ENCODE data around the gene NFKBIA.
"Not testable (repeated sequence)": the region's sequence is repeated elsewhere in the genome, so short reads cannot be mapped to it uniquely, and the experiment has no call there.

NFKBIA gene

GRCh38 chr14:35394326-35395013, 10.1 kb downstream of the NFKBIA start:
- in situ Hi-C loops (cut with HindIII; ENCODE audit: low sequenced_read_pairs): no loop called here

GRCh38 chr14:35393826-35394225, 10.7 kb downstream of the NFKBIA start:
- in situ Hi-C loops (cut with HindIII; ENCODE audit: low sequenced_read_pairs): no loop called here

- in situ Hi-C loops (cut with HindIII; ENCODE audit: low sequenced_read_pairs): no loop called here
These were observed 12.4 kb downstream of the NFKBIA start for GRCh38 chr14:35392103-35392502.

- in situ Hi-C loops (cut with HindIII; ENCODE audit: low sequenced_read_pairs): no loop called here
These were observed 13.2 kb downstream of the NFKBIA start for GRCh38 chr14:35391388-35391710.

GRCh38 chr14:35390577-35391387, 13.8 kb downstream of the NFKBIA start:
- in situ Hi-C loops (cut with HindIII; ENCODE audit: low sequenced_read_pairs): no loop called here

- in situ Hi-C loops (cut with HindIII; ENCODE audit: low sequenced_read_pairs): no loop called here
These were observed 15.3 kb downstream of the NFKBIA start for GRCh38 chr14:35389315-35389667.

- in situ Hi-C loops (cut with HindIII; ENCODE audit: low sequenced_read_pairs): no loop called here
These were observed 15.8 kb downstream of the NFKBIA start for GRCh38 chr14:35388656-35389314.

GRCh38 chr14:35387713-35388579, 16.6 kb downstream of the NFKBIA start:
- in situ Hi-C loops (cut with HindIII; ENCODE audit: low sequenced_read_pairs): no loop called here

- in situ Hi-C loops (cut with HindIII; ENCODE audit: low sequenced_read_pairs): no loop called here
These were observed 17.3 kb downstream of the NFKBIA start for GRCh38 chr14:35387219-35387618.

- in situ Hi-C loops (cut with HindIII; ENCODE audit: low sequenced_read_pairs): no loop called here
These were observed 17.9 kb downstream of the NFKBIA start for GRCh38 chr14:35386673-35387125.

- in situ Hi-C loops (cut with HindIII; ENCODE audit: low sequenced_read_pairs): no loop called here
These were observed 19.3 kb downstream of the NFKBIA start for GRCh38 chr14:35385042-35385839.

- in situ Hi-C loops (cut with HindIII; ENCODE audit: low sequenced_read_pairs): no loop called here
These were observed 20.0 kb downstream of the NFKBIA start for GRCh38 chr14:35384455-35385041.

GRCh38 chr14:35383569-35384454, 20.7 kb downstream of the NFKBIA start:
- in situ Hi-C loops (cut with HindIII; ENCODE audit: low sequenced_read_pairs): no loop called here

- in situ Hi-C loops (cut with HindIII; ENCODE audit: low sequenced_read_pairs): no loop called here
These were observed 23.8 kb downstream of the NFKBIA start for GRCh38 chr14:35380794-35381193.

- in situ Hi-C loops (cut with HindIII; ENCODE audit: low sequenced_read_pairs): not testable (repeated sequence)
These were observed 25.2 kb downstream of the NFKBIA start for GRCh38 chr14:35379234-35379933.

- in situ Hi-C loops (cut with HindIII; ENCODE audit: low sequenced_read_pairs): no loop called here
These were observed 25.9 kb downstream of the NFKBIA start for GRCh38 chr14:35378425-35379233.

- in situ Hi-C loops (cut with HindIII; ENCODE audit: low sequenced_read_pairs): no loop called here
These were observed 29.0 kb downstream of the NFKBIA start for GRCh38 chr14:35375558-35376025.
